CD14-positive monocyte (primary cell): Measurements from ENCODE around the gene LRP1-AS. TPM values are rescaled to one million over a fixed set of nuclear protein-coding genes. Genes with fewer than 3 reads are reported as not detected.
A peak's percentile ranks its signal among the peaks of the same experiment; 100 is the strongest.

Experiments used
- DNase-seq, 3 donors: peaks; one replicate each; pipeline ENCODE4 v3.0.0-alpha.2; 2011 to 2022
- H2AFZ ChIP-seq: 2 replicates; pipeline ENCODE4 v1.6.0; 2012; ENCODE audit warnings: mild to moderate bottlenecking, low read depth, low read length, inconsistent platforms; ENCODE audit not compliant: insufficient read depth, poor library complexity, severe bottlenecking
- H3K27ac ChIP-seq, 2 donors: 1 replicate in 1 of 2; 2 replicates in 1 of 2; pipeline ENCODE4 v1.5.1; 2012 to 2013; ENCODE audit warnings: low read length in 2 of 2, control low read depth in 1 of 2, inconsistent platforms in 1 of 2, low read depth in 1 of 2, mild to moderate bottlenecking in 1 of 2
- H3K27me3 ChIP-seq, 2 donors: one replicate each; pipeline versions ENCODE4 v1.6.0 to v1.6.1; 2011 to 2013; ENCODE audit warnings: low read length in 2 of 2; ENCODE audit not compliant: control insufficient read depth in 2 of 2, insufficient read depth in 2 of 2
- H3K36me3 ChIP-seq, 2 donors: replicated peaks in 1 of 2; 1 replicate in 1 of 2; 2 replicates in 1 of 2; pipeline versions ENCODE4 v1.5.1 to v1.6.1; 2012 to 2013; ENCODE audit warnings: low read length in 2 of 2, control low read depth in 1 of 2, inconsistent platforms in 1 of 2, mild to moderate bottlenecking in 1 of 2; ENCODE audit not compliant: insufficient read depth in 2 of 2, control insufficient read depth in 1 of 2
- H3K4me1 ChIP-seq, 2 donors: 1 replicate in 1 of 2; 2 replicates in 1 of 2; pipeline versions ENCODE4 v1.5.1 to v1.6.1; 2012 to 2013; ENCODE audit warnings: low read length in 2 of 2, control low read depth in 1 of 2, inconsistent platforms in 1 of 2, mild to moderate bottlenecking in 1 of 2, moderate library complexity in 1 of 2; ENCODE audit not compliant: insufficient read depth in 2 of 2, control insufficient read depth in 1 of 2
- H3K4me2 ChIP-seq: replicated peaks from 2 replicates; pipeline ENCODE3; 2012; ENCODE audit warnings: low read length, moderate library complexity, mild to moderate bottlenecking; ENCODE audit not compliant: poor library complexity, severe bottlenecking; ENCODE audit errors: extremely low read depth
- H3K4me3 ChIP-seq, 3 experiments: fragments of 200-600 bp in 1 of 3; sonication (generic) in 1 of 3; replicated peaks in 1 of 3; 1 replicate in 2 of 3; 2 replicates in 1 of 3; pipeline ENCODE4 v1.5.1; 2011 to 2013; ENCODE audit warnings: low read length in 3 of 3, mild to moderate bottlenecking in 3 of 3, control low read depth in 2 of 3, low read depth in 2 of 3, inconsistent platforms in 1 of 3, moderate library complexity in 1 of 3
- H3K79me2 ChIP-seq: 2 replicates; pipeline ENCODE4 v1.6.0; 2012; ENCODE audit warnings: mild to moderate bottlenecking, control low read depth, inconsistent platforms, low read length, moderate library complexity; ENCODE audit not compliant: insufficient read depth
- H3K9ac ChIP-seq: 2 replicates; pipeline ENCODE4 v1.6.0; 2017; ENCODE audit warnings: low read length, mild to moderate bottlenecking; ENCODE audit not compliant: insufficient read depth, poor library complexity, severe bottlenecking
- H3K9me3 ChIP-seq, 2 donors: replicated peaks in 1 of 2; 1 replicate in 1 of 2; 2 replicates in 1 of 2; pipeline versions ENCODE4 v1.5.1 to v1.6.1; 2012 to 2013; ENCODE audit warnings: low read length in 2 of 2, control low read depth in 1 of 2; ENCODE audit not compliant: control insufficient read depth in 1 of 2, insufficient read depth in 1 of 2
- H4K20me1 ChIP-seq: 2 replicates; pipeline ENCODE4 v1.6.0; 2012; ENCODE audit warnings: mild to moderate bottlenecking, low read length, control low read depth, moderate library complexity; ENCODE audit not compliant: insufficient read depth
- H3K27ac Mint-ChIP-seq, 7 donors: one replicate each; pipeline ENCODE4 v1.8.0; 2020; ENCODE audit warnings: mild to moderate bottlenecking in 7 of 7, mixed read lengths in 7 of 7, moderate library complexity in 6 of 7, inconsistent platforms in 2 of 7
- H3K27me3 Mint-ChIP-seq, 3 donors: one replicate each; pipeline ENCODE4 v1.8.0; 2021 to 2022; ENCODE audit warnings: low read depth in 3 of 3, mild to moderate bottlenecking in 3 of 3, mixed read lengths in 3 of 3, moderate library complexity in 3 of 3, inconsistent platforms in 1 of 3
- H3K36me3 Mint-ChIP-seq, 2 donors: one replicate each; pipeline ENCODE4 v1.8.0; 2020; ENCODE audit warnings: mixed read lengths in 2 of 2, inconsistent platforms in 1 of 2, mild to moderate bottlenecking in 1 of 2
- H3K4me1 Mint-ChIP-seq: one replicate; pipeline ENCODE4 v1.8.0; 2020; ENCODE audit warnings: mild to moderate bottlenecking, mixed read lengths
- H3K4me3 Mint-ChIP-seq, 2 donors: one replicate each; pipeline ENCODE4 v1.8.0; 2020; ENCODE audit warnings: mild to moderate bottlenecking in 2 of 2, mixed read lengths in 2 of 2, moderate library complexity in 1 of 2
- H3K9me3 Mint-ChIP-seq, 7 donors: one replicate each; pipeline ENCODE4 v1.8.0; 2020 to 2022; ENCODE audit warnings: mixed read lengths in 7 of 7, mild to moderate bottlenecking in 6 of 7, moderate library complexity in 6 of 7, inconsistent platforms in 2 of 7
- WGBS: methylation state at CpG from one replicate; pipeline ENCODE4 v1.1.5; 2013; ENCODE audit warnings: missing lambda C conversion rate; ENCODE audit not compliant: insufficient coverage; 5-methylcytosine and 5-hydroxymethylcytosine counted together
- intact Hi-C, 2 donors: fragments of 100-400 bp; cut with micrococcal nuclease; formaldehyde crosslinking; loops; one replicate each; pipeline versions ENCODE4 v1.15.0 to v1.15.1; 2023
- polyA plus RNA-seq, 3 donors: library from polyadenylated mRNA; depleted of rRNA in 1 of 3; unstranded in 2 of 3; stranded (reverse) in 1 of 3; fragments of 300-500 nt in 2 of 3; fragments of >200 nt in 1 of 3; fragmentation: Illumina TruSeq in 2 of 3; gene quantifications; 1 replicate in 2 of 3; 2 replicates in 1 of 3; pipeline ENCODE4 v1.2.3, GENCODE V29; 2012 to 2021
- TF ChIP-seq, protein P1 (sequence below): fragments of 200-600 bp; IDR thresholded peaks from one replicate; pipeline ENCODE4 v1.8.0; 2022; ENCODE audit warnings: antibody characterized with exemption, mild to moderate bottlenecking

The LRP1-AS gene
- polyA plus RNA-seq, 3 donors, result 0.35 to 1.5 TPM; not detected in 1

DNA sequence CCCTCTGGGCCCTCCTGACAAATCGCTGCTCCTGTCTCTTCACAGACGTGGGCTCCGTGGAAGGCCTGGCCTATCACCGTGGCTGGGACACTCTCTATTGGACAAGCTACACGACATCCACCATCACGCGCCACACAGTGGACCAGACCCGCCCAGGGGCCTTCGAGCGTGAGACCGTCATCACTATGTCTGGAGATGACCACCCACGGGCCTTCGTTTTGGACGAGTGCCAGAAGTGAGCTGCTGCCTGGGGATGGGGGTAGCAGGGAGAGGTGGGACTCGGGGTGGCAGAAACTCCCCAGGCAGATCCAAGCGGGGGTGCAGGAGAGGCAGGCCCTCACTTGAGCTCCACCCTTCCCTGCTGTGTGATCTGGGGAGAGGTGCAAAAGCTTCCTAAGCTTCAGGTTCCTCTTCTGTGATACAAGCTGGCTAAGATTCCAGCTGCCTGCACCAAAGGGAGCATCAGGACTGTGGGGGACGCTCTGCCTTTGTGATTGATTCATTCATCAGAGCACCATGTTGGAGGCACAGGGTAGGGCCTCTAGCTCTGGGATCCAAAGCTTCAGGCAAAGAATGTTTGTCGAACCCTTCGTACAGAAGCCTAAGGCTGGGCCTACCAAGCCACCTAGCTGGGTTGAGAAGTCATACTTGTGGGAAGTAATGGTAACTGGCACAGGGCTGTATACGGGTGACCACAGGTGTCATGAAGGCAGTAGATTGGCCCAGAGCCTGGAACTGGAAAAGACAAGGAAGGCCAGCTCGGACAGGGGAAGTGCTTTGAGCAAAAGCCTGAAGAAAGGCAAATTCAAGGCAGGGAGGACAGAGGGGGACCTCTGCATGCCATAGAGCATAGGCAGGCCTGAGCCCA, 40.0 kb upstream of the LRP1-AS start:
- peaks cover 2 to 8% (median 6%) of the 10 kb centered on the region in 3 donors for H3K27me3 Mint-ChIP-seq

DNA sequence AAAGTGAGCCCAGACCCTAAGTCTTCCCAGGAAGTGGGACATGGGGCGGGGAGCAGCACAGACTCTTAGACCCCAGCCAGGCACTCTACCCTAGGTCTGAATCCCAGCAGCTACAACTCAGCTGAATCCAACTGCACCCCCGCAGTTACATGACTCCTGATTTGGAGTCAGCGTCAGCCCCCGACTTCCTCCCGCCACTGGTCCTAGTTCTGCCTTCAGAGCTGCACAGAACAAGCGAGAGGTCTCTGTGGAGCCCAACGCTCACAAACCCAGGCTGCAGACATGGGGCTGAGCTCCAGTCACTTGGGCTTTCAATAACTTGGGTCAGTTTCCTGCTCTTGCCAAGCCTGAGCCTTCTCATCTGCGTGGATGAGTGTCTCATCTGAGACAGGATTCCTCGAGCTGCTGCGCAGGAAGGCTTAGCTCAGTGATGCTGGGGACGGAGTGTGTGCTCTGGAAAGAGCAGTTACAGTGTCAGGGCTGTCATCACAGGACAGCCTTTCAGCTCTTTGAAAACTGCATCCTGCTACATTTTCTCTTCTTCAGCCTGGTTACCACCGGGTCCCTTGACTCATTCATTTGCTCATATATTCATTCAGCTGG, 38.6 kb upstream of the LRP1-AS start:
- Histone ChIP-seq H4K20me1 (peaks cover 100% of the 10 kb centered on the region), H3K4me3 (no peak overlapping the region), H2AFZ (no peak overlapping the region), H3K4me2 (no peak overlapping the region), H3K4me1 (no peaks in the 10 kb centered on the region), H3K27me3 (no peaks in the 10 kb centered on the region), H3K27ac (no peak overlapping the region), H3K9ac (no peak overlapping the region), H3K79me2 (no peaks in the 10 kb centered on the region), H3K9me3 (no peaks in the 10 kb centered on the region), H3K36me3 (peaks cover 90 to 100% of the 10 kb centered on the region in 2 donors)
- Mint-ChIP-seq H3K27ac (peak overlapping the region in 1 of 7 donors; percentile 60), H3K27me3 (peaks cover 2 to 5% (median 3%) of the 10 kb centered on the region in 3 donors), H3K9me3 (peaks cover 0 to 2% (median 0%) of the 10 kb centered on the region in 7 donors), H3K4me1 (no peaks in the 10 kb centered on the region), H3K4me3 (no peak overlapping the region), H3K36me3 (peaks cover 97 to 100% of the 10 kb centered on the region in 2 donors)
- no peak for DNase-seq
- 85% methylated on average over 12 of the region's 12 CpGs for WGBS
- TF ChIP-seq, protein P1, sequence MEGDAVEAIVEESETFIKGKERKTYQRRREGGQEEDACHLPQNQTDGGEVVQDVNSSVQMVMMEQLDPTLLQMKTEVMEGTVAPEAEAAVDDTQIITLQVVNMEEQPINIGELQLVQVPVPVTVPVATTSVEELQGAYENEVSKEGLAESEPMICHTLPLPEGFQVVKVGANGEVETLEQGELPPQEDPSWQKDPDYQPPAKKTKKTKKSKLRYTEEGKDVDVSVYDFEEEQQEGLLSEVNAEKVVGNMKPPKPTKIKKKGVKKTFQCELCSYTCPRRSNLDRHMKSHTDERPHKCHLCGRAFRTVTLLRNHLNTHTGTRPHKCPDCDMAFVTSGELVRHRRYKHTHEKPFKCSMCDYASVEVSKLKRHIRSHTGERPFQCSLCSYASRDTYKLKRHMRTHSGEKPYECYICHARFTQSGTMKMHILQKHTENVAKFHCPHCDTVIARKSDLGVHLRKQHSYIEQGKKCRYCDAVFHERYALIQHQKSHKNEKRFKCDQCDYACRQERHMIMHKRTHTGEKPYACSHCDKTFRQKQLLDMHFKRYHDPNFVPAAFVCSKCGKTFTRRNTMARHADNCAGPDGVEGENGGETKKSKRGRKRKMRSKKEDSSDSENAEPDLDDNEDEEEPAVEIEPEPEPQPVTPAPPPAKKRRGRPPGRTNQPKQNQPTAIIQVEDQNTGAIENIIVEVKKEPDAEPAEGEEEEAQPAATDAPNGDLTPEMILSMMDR, result no peak
- intact Hi-C loops, result no loop called here

More for the DNA sequence above, 40.0 kb upstream of the LRP1-AS start:
- Histone ChIP-seq H3K79me2 (no peaks in the 10 kb centered on the region), H3K4me1 (no peaks in the 10 kb centered on the region), H3K27ac (no peak overlapping the region), H4K20me1 (peaks cover 100% of the 10 kb centered on the region), H3K27me3 (no peaks in the 10 kb centered on the region), H3K36me3 (peaks cover 92 to 100% of the 10 kb centered on the region in 2 donors), H3K4me2 (no peak overlapping the region), H3K9me3 (no peaks in the 10 kb centered on the region), H3K4me3 (no peak overlapping the region), H2AFZ (no peak overlapping the region), H3K9ac (no peak overlapping the region)
- Mint-ChIP-seq H3K9me3 (peaks cover 0 to 4% (median 2%) of the 10 kb centered on the region in 7 donors), H3K4me1 (no peaks in the 10 kb centered on the region), H3K4me3 (no peak overlapping the region), H3K36me3 (peaks cover 99 to 100% of the 10 kb centered on the region in 2 donors), H3K27ac (peak overlapping the region in 2 of 7 donors; percentile 45 to 57)
- WGBS, result 91% methylated on average over 19 of the region's 21 CpGs
- TF ChIP-seq, protein P1, result no peak
- intact Hi-C loops, result no loop called here
- DNase-seq, result no peak
